CD4-positive, alpha-beta T cell treated with Interleukin-6 at 100 ng/mL for 8 hours (primary cell): ENCODE results near the gene SMARCAL1.
"Not testable (repeated sequence)": the region's sequence is repeated elsewhere in the genome, so short reads cannot be mapped to it uniquely, and the experiment has no call there.

Experiments used
- DNase-seq: peaks from one replicate; pipeline ENCODE4 v3.0.0-alpha.2; 2020; ENCODE audit warnings: mixed read lengths, low spot score

The SMARCAL1 gene

DNA sequence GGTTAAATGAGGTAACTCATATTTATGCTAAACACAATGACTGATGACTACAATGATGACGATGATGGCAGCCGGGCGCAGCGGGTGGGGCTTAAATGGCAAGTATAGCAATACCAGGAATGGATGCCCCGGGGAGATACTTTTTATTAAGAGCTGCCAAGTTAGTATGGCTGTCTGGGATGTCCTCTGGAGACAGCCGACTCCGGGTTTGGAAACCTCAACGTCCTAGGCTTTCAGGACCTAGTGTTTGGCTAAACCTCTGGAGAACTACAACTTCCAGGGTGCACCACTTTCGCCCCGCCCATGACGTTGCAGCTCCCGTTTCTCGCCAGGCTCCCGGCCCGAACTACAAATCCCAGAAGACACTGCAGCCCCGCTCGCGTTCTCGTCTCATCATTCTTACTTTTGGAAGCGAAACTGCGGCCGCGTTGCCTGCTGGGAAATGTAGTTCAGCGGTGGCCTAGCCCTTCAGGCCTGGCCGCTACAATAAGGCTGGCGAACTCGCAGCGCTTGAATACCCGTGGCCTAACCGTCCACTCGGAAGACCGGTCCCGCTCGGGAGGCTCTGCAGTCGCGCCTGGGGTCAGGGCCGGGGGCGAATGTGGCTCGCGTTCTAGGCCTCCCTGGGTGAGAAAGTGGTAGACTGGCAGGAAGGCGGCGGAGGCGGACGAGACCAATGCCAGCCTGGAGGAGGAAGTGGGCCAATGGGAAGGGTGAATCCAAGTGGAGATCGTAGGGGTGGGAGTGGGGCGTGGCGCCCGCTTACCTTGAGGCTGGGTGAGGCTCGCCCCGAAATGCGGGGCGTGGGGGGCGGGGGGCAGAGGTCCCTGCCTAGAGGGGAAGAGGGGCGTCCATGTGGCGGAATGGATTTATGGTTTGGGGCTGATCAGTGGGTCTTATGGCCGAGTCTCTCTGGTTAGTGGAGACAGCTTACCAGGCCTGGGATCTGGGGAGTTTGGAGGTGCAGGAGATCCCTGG is at the start of gene SMARCAL1:
TSS of gene SMARCAL1 (plus strand) at position 463 of the 978 bp plus-strand sequence. CDS start 2,221 bp downstream, outside the sequence.
- DNase-seq, result peak; percentile 97

DNA sequence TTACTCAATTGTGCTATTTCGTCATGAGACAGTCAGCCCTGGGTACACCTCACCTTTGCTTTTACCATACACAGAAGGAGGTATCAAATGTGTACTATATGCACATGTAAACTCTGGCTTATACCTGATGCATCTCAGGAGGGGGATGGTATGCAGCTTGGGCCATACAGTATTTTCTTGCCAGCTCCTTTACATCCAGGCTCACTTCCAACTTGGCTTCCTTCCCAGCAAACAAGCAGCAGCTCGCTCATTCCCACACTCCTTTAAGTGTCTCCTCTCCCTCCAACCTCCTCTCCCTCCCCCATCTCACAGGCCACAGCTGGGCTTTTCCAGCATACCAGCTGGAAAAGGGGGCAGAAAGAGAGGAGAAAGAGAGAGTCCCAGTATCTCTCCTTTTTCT is 49.6 kb upstream of the SMARCAL1 start:
- DNase-seq, result no peak

- no peak for DNase-seq
Observed at GRCh38 chr2:216363221-216363620, 49.1 kb upstream of the SMARCAL1 start.

DNA sequence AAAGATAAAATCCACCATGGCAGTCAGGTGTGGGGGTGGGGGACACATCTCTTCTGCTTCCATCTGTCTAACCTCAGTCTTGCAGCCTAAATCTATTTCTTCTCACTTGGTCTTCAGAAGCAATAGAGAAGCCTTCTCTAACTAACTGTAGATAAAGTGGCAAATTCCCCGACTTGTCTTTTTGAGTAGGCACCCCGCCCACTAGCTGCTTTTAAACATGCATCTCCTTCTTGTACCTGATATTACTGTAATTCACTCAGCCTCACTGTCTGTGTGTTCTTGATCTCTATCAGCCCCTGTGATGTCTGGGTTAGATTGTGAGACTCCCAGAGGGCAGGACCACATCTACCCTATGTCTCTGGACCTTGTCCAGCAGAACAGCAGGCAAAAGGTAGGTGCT is 46.8 kb upstream of the SMARCAL1 start:
- no peak for DNase-seq

DNA sequence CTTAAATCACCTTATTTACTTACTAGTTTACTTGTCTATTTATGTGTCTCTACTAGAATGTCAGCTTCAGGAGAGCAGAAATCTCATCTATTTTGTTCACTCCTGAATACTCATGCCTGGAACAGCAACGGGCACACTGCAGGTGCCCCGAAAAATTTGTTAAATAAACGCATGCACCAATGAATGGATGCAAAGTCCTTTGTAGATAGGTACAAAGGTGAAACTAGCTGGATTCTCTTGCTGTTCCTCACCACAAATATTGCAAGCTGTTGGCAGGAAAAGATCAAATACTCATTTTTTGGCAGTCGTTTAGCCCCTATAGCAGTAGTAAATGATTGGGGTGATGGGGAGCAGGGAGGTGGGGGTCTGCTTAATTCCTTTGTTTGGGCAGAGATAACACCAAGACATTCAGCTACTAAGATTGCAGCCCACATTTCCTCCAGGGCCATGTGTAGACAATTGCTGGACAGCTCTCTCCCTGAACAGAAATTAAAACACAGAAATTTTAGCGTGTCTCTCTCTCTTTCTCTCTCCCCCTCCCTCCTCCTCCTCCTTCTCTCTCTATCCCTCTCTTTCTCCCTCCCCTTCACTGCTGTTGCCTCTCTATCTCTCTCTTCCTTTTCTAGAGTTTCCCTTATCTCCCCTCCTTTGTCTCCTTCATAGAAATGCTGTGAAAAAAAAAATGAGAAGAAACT is 45.4 kb upstream of the SMARCAL1 start:
- DNase-seq, result no peak

DNA sequence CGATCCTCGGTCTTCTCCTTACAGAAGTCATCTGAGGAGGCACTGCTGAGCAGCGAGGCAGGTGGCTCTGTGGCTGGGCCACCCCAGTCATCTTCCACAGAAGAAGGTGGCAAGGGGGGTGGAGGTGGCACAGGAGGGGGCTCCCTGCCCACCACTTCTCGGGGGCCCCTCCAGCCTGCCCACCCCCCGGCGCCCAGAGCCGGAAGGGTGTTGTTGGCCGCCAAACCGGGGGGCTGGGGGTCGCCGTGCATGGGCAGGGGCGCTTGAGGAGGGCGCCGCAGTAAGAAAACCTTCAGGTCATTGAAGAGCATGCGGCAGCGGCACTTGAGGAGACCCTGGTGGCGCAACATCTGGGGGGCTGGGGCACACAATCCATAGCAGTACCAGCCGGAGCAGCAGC is 42.5 kb upstream of the SMARCAL1 start:
- no peak for DNase-seq

DNA sequence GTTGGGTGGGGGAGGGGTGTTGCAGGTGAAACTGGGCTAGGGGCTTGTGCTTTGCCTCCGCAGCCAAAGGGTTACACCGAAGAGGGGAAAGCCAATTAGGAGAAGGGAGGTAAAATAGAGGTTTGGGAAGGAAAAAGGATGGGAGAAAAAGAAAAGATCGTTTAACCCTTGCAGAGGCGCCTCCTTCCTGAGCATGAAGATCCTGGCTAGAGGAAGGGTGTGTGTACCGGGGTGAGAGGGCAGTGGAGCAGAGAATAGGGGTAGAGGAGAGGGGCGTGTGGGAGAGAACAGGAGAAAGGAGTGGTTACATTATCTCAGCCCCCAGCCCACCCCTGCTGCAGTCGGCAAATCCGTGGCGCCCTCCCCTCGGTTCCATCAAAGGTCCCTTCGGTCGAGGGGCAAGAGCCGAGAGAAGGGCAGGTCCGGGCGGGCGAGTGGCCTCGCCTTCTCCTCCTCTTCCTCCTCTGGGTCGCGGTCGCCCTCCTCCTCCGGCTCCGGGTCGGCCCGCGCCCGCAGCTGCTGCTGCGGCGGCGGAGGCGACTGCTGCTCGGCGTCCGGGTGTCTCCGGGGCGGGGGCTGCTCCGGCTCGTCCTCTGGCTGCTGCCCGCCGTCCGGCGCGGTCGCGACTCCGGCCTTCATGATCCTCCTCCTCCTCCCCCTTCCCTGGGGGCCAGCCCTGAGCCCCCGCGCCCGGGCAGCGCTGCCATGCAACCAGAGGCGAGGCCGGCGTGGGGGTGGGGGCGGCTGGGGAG is 41.1 kb upstream of the SMARCAL1 start:
- no peak for DNase-seq

- peak; percentile 56 for DNase-seq
Observed at GRCh38 chr2:216371721-216372702, 40.3 kb upstream of the SMARCAL1 start, which contains the start of gene MARCHF4. TSS of gene MARCHF4 (minus strand) at chr2:216372483. CDS start at chr2:216370260, 2,223 bp downstream.

GRCh38 chr2:216372761-216373291 is 39.5 kb upstream of the SMARCAL1 start:
- DNase-seq, result no peak

GRCh38 chr2:216373896-216374295 is 38.4 kb upstream of the SMARCAL1 start:
- DNase-seq, result no peak

GRCh38 chr2:216375286-216375685 is 37.0 kb upstream of the SMARCAL1 start:
- no peak for DNase-seq

DNA sequence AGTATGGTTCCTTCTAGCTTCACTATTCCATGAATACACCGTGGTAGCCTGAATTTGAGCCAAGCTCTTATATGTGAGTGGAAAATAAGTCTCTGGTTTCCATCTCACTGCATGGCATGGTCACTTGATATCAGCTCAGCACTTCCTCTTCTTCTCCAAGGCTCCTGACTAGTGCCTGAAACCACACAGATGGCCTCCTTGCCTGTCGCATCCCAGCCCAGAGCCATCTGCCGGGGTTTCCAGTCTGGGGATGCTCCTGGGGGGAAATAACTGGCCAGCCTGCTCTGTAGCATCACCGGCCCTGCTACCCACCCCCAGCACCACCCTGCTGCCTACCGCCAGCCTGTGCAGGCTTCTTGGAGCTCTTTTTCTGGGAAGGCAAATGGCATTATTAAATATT is 32.3 kb upstream of the SMARCAL1 start:
- DNase-seq, result no peak

- DNase-seq, result not testable (repeated sequence)
Observed at GRCh38 chr2:216384409-216384808, 27.9 kb upstream of the SMARCAL1 start.

- no peak for DNase-seq
Observed at GRCh38 chr2:216385478-216385877, 26.8 kb upstream of the SMARCAL1 start.

DNA sequence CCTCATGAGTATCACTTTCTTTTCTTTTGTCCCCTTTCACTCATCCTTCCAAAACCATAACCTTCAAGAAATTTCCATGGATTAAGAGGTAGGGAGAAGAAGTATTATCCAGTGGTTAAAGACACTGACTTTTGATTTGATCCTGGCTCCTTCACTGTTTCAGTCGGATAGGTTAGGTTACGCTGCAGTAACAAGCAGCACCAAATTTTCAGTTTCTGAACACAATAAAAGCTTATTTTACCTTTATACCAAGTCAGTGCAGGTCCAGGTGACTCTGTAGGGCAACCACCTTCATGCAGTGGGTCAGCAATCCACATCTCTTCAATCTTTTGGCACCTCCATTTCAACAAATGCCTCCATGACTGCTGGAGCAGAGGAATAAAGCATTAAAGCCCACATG is 25.0 kb upstream of the SMARCAL1 start:
- DNase-seq, result no peak

- peak; percentile 19 for DNase-seq
Observed at GRCh38 chr2:216388046-216388884, 24.0 kb upstream of the SMARCAL1 start.

GRCh38 chr2:216389570-216389969 is 22.7 kb upstream of the SMARCAL1 start:
- no peak for DNase-seq

DNA sequence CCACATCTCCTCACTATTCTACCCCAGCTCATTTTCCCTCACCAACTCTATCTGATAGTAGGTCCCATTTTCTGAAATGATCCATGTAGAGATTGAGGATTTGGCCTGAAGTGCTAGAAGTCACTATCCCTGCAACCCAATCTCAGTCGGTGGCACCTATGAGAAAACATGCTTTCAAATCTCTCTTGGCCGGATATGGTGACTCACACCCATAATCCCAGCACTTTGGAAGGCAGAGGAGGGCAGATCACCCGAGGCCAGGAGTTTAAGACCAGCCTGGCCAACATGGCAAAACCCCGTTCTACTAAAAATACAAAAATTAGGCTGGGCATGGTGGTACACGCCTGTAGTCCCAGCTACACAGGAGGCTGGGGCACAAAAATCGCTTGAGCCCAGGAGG is 20.9 kb upstream of the SMARCAL1 start:
- no peak for DNase-seq

DNA sequence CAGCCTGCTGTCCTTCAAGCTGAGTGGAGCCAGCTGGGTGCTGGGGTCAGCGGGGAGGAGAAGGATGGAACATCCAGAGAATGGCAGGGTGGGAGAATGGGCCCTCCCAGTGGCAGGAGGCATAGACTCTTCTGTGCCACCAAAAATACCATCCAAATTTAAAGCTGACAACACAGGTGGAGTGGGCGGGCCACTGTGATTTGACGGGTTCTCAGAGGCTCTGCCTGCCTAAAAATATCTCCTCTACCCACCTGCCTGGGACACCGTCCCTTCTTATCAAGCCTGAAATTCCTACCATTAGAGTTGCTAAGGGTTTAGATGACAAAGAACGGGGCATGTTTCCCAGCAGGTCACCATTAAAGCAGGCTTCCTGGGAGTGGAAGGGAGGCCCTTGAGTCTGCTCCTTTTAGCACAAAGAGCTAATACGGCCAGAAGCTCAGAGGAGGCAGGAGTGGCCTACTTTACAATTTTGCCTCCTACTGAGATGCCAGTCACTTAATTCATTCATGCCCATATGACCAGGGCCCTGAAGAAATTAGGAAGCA is 20.2 kb upstream of the SMARCAL1 start:
- DNase-seq, result no peak
